ENCODE results near the gene GPR137C. TPM values are rescaled to one million over a fixed set of nuclear protein-coding genes. Genes with fewer than 3 reads are reported as not detected.

Gene GPR137C, protein sequence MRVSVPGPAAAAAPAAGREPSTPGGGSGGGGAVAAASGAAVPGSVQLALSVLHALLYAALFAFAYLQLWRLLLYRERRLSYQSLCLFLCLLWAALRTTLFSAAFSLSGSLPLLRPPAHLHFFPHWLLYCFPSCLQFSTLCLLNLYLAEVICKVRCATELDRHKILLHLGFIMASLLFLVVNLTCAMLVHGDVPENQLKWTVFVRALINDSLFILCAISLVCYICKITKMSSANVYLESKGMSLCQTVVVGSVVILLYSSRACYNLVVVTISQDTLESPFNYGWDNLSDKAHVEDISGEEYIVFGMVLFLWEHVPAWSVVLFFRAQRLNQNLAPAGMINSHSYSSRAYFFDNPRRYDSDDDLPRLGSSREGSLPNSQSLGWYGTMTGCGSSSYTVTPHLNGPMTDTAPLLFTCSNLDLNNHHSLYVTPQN
- total RNA-seq (2014; rRNA removed; shearing (Covaris generic)): 0.49 and 1.1 TPM in 2 replicates

GRCh38 chr14:52552063-52552988 lies at the start of gene GPR137C, which contains the start of gene TXNDC16:
TSS of gene GPR137C (plus strand) at chr14:52552836. CDS start at chr14:52553148, 312 bp downstream.
TSS of gene TXNDC16 (minus strand) at chr14:52552505. CDS start at chr14:52543557, 8,948 bp downstream.
- peak; percentile 98 for DNase-seq (ENCODE audit: low read depth)

DNA sequence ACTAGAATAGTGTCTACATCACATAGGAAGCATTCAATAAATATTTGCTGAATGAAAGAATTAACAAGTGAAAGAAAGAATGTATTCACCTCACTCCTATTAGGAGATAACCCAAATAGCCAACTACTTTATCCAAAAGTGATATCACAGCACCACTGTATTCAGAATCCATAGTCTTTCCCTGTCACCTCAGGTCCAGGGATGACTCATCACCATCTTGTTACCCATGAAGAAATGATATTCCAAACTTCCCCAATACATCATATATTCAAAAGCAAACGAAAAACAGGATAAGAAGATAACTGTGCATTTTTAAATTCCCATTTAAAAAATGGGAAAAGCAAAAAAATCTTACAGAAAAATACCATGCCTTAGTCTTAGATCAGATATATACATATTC lies 39.4 kb upstream of the GPR137C start:
- no peak for DNase-seq (ENCODE audit: low read depth)

GRCh38 chr14:52514046-52514811 lies 38.4 kb upstream of the GPR137C start:
- no peak for DNase-seq (ENCODE audit: low read depth)

GRCh38 chr14:52522033-52522432 lies 30.6 kb upstream of the GPR137C start:
- no peak for DNase-seq (ENCODE audit: low read depth)

DNA sequence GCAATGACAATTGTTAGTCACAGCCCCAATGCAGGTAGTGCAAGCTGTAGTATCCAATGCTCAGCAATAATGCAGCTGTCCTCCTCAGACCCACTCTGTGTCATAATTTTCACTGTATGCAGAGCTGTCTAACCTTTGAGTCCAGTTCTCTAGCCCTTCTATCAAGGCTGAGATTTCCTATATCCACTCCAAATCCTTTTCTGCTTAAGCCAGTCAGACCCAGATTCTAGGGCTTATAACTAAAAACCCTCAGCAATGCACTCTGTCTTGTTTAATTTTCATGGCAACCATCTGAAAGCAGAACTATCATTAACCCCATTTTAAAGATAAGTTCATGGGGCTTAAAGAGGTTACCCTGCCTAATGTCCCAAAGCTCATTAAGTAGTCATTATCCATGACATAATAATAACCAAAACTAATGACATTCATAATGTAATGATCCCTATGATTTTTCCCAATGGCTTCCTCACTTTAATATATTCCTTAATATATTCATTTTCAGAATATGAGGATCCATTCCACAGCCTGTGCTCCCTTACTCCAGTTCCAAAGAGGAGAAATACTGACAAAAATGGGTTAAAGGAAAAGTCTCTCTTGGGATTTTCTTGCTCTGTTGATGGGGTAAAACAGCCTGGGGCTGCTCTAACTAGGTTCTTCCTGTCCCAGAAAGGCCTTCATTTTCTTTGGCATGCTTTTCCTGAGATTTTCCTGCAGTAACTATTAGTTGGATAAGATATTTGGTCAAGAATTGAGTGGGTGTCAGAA lies 29.9 kb upstream of the GPR137C start:
- no peak for DNase-seq (ENCODE audit: low read depth)

- DNase-seq (ENCODE audit: low read depth): no peak
Measured at GRCh38 chr14:52527052-52527451, 25.6 kb upstream of the GPR137C start.

DNA sequence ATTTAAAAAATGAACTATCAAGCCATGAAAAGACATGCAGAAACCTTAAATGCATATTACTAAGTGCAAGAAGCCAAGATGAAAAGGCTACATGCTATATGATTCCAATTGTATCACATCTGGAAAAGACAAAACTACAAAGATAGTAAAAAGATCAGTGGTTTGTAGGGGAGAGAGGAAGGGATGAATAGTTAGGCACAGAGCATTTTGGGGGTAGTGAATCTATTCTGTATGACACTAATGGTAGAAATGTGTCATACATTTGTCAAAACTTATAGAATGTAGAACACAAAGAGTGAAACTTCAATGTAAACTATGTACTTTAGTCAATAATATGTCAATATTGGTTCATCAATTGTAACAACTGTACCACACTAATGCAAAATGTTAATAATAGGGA lies 21.2 kb upstream of the GPR137C start:
- DNase-seq (ENCODE audit: low read depth): no peak

- DNase-seq (ENCODE audit: low read depth): no peak
Measured at GRCh38 chr14:52536269-52536668, 16.4 kb upstream of the GPR137C start.

DNA sequence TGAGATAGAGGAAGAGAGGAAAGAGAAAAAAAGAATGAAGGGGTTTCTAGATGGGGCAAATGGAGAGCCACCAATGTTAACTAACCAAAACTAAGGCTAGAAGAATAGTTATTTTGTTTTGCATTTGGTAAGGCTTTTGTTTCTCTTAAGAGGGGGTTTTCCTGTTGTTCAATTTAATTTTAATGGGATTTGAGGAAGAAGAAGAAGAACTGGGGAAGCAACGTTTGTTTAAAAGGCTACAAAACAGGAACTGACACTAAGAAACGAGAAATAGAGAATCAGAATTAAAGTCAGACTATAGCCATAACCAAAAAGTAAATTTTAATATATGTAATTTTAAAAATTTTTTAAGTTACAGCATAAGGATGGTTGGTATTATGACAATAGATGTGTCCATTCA lies 14.0 kb upstream of the GPR137C start:
- DNase-seq (ENCODE audit: low read depth): no peak

- DNase-seq (ENCODE audit: low read depth): no peak
Measured at GRCh38 chr14:52545584-52546317, 6.9 kb upstream of the GPR137C start.

GRCh38 chr14:52546318-52546670 lies 6.3 kb upstream of the GPR137C start:
- DNase-seq (ENCODE audit: low read depth): no peak

DNA sequence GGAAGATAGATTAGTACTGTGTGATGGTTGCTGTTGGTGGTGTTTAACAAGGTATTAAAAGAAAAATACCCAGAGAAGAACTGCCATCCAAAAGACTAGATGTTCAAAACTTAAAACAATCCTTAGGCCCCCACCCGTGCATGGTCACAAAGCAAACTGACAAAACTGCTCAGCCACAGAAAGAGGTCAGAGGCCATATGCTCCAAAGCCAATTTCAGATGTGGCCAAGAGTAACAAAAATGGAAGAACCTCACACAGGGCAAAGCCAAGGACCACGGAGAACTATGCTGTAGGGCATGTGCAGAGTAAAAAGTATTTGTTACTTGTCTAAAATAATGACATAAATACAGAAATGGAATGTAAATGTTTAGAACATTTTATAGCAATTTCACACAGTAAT lies 5.6 kb upstream of the GPR137C start:
- DNase-seq (ENCODE audit: low read depth): no peak

DNA sequence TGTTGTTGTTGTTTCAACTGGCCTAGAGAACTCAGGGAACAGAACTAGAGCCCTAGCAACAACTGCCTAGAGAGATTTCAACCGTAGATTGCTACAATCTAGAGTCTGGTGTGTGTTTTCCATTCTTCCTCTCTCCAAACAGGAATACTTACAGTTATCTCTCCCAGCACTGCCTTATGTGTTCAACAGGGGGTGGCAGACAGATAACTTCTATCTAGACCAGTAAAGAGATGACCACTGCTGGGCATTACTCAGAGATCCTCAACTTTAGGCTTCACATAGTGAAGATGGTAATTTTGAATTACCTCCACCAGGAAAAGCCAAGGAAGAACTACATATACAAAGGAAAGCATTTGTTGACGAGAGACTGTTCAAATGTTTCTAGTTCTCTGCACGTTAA lies 5.1 kb upstream of the GPR137C start:
- DNase-seq (ENCODE audit: low read depth): no peak

GRCh38 chr14:52550661-52551060 lies 2.0 kb upstream of the GPR137C start:
- no peak for DNase-seq (ENCODE audit: low read depth)

- no peak for DNase-seq (ENCODE audit: low read depth)
Measured at GRCh38 chr14:52551205-52551604, 1.4 kb upstream of the GPR137C start.

GRCh38 chr14:52551696-52552062 lies 957 bp upstream of the GPR137C start:
- peak; percentile 16 for DNase-seq (ENCODE audit: low read depth)

DNA sequence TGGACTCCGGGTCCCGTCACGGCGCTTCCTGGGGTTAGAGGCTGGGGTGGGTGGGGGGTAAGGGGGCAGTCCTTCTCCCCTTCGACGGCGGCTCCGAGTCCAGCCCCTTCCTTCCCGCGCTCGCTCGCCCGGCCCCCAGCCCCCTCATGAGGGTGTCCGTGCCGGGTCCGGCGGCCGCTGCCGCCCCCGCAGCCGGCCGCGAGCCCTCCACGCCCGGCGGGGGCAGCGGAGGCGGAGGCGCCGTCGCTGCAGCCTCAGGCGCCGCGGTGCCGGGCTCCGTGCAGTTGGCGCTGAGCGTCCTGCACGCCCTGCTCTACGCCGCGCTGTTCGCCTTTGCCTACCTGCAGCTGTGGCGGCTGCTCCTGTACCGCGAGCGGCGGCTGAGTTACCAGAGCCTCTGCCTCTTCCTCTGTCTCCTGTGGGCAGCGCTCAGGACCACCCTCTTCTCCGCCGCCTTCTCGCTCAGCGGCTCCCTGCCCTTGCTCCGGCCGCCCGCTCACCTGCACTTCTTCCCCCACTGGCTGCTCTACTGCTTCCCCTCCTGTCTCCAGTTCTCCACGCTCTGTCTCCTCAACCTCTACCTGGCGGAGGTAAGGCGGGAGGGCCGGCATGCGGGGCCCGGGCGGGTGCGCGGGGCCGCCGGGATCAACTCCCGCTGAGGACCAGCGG lies 500 bp downstream of the GPR137C start:
- DNase-seq (ENCODE audit: low read depth): peak; percentile 16

DNA sequence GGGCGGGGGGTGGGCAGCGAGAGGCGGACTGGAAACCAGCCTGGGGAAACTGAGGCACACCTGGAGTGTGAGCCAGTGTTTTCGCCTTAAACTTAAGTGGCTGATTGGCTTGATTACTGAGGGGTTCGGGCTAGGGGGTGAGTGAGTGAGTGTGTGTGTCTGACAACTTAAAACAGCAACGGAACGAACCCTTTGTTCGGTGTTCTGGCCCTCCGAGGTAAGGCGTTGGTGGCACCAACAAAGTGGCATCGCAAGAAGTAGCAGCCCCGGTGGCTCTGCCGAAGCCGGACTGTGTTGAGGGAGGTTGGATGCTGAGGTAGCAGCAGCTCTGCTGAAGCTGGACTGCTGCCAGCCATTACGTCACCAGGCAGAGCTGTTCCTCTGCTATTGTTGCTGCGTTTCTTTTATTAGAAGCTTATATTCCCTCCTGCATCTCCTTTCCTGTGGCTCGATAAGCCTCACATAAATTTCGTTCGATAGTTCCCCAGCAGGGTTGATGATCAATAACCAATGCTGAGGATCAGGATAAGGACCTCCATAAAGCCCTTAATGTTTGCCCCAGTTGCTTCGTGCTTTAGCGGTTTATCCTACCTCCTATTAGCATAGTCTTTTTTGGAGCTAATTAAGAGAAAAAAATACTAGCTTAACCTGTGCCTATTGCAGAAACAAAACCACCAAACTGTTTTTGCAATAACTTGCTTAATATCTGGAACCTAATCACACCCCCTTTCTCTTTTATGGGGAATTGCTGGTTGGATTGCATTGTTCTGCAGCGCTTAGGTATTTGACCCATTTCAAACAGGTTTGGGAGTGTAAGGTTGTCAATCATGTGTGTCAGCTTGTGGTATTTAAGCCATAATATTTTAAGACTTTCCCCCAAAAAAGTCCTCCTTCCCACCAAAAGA lies 1.3 kb downstream of the GPR137C start:
- peak; percentile 75 for DNase-seq (ENCODE audit: low read depth)

DNA sequence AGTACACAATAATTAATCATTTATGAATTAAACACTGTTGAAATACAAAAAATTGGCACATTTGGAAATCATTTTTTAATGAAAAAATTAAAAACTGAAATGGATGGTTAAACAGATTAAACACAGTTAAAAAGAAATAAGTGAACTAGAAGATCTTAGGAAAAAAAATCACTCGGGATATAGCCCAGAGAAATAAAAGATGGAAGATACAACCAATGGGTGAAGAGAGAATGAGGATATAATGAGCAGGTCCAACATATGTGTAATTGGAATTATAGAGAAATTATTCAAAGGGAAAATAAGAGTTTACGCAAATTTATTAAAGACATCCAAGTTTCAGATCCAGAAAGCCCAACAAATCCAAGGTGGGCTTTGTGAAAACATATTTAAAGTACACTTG lies 6.1 kb downstream of the GPR137C start:
- DNase-seq (ENCODE audit: low read depth): no peak

Measured in RPMI7951 (cell line).